ENCODE measurements around the gene YWHAG.

DNA sequence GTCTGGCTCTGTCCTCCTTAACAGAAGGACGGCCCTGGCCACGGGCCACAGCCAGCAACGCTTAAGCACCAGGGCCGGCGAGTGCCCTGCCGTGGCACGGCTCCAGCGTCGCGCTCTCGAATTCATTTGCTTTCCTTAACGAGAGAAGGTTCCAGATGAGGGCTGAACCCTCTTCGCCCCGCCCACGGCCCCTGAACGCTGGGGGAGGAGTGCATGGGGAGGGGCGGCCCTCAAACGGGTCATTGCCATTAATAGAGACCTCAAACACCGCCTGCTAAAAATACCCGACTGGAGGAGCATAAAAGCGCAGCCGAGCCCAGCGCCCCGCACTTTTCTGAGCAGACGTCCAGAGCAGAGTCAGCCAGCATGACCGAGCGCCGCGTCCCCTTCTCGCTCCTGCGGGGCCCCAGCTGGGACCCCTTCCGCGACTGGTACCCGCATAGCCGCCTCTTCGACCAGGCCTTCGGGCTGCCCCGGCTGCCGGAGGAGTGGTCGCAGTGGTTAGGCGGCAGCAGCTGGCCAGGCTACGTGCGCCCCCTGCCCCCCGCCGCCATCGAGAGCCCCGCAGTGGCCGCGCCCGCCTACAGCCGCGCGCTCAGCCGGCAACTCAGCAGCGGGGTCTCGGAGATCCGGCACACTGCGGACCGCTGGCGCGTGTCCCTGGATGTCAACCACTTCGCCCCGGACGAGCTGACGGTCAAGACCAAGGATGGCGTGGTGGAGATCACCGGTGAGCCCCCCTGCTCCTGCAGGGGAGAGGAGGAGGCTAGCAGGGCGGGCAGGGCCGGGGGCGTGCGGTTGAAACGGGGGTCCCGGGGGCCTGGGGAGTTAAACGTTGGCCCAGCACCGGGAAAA lies 56.2 kb downstream of the YWHAG start, which contains the start of gene HSPB1:
- no peak for TF ChIP-seq EZH2phosphoT487 (IDR thresholded peaks at IDR 0.05)
- TF ChIP-seq, protein P1, sequence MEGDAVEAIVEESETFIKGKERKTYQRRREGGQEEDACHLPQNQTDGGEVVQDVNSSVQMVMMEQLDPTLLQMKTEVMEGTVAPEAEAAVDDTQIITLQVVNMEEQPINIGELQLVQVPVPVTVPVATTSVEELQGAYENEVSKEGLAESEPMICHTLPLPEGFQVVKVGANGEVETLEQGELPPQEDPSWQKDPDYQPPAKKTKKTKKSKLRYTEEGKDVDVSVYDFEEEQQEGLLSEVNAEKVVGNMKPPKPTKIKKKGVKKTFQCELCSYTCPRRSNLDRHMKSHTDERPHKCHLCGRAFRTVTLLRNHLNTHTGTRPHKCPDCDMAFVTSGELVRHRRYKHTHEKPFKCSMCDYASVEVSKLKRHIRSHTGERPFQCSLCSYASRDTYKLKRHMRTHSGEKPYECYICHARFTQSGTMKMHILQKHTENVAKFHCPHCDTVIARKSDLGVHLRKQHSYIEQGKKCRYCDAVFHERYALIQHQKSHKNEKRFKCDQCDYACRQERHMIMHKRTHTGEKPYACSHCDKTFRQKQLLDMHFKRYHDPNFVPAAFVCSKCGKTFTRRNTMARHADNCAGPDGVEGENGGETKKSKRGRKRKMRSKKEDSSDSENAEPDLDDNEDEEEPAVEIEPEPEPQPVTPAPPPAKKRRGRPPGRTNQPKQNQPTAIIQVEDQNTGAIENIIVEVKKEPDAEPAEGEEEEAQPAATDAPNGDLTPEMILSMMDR (IDR thresholded peaks at IDR 0.05), result no peak
- TF ChIP-seq EZH2 (IDR thresholded peaks at IDR 0.05), result no peak

Data from neural progenitor cell (in vitro differentiated cells).